Suprapubic skin (tissue), 4 donors: Measurements from ENCODE around the gene COX7C.

Experiments
- CTCF ChIP-seq, 2 donors: fragments of 200-600 bp in 1 of 2; fragments of 450-650 bp in 1 of 2; sonication (generic) in 1 of 2; IDR thresholded peaks; one replicate each; pipeline ENCODE4 v1.5.1; 2016 to 2019; ENCODE audit warnings: antibody characterized with exemption in 2 of 2, mild to moderate bottlenecking in 1 of 2, moderate library complexity in 1 of 2
- EP300 ChIP-seq: sonication (generic); formaldehyde crosslinking; IDR thresholded peaks from one replicate; pipeline ENCODE4 v1.6.1; 2017; ENCODE audit warnings: antibody characterized with exemption
- POLR2A ChIP-seq, 2 donors: fragments of 450-650 bp; IDR thresholded peaks; one replicate each; pipeline ENCODE4 v1.6.1; 2017; ENCODE audit warnings: antibody characterized with exemption in 2 of 2, mild to moderate bottlenecking in 2 of 2, moderate library complexity in 2 of 2
- POLR2AphosphoS5 ChIP-seq, 3 donors: sonication (generic); formaldehyde crosslinking; IDR thresholded peaks; one replicate each; pipeline ENCODE4 v1.6.1; 2017; ENCODE audit warnings: antibody characterized with exemption in 3 of 3

GRCh38 chr5:86623785-86624483 is 6.2 kb downstream of the COX7C start:
- TF ChIP-seq CTCF (IDR thresholded peaks at IDR 0.05) (no peak), EP300 (no peak), POLR2A (IDR thresholded peaks at IDR 0.05) (no peak), POLR2AphosphoS5 (IDR thresholded peaks at IDR 0.05) (no peak)
